ENCODE measurements around the gene ACSL4. TPM values are rescaled to one million over a fixed set of nuclear protein-coding genes. Genes with fewer than 3 reads are reported as not detected.

Gene ACSL4
- total and polyA plus RNA-seq, 7 experiments from 2014 or later = 6.6 to 43.9 (median 20.9) TPM

DNA sequence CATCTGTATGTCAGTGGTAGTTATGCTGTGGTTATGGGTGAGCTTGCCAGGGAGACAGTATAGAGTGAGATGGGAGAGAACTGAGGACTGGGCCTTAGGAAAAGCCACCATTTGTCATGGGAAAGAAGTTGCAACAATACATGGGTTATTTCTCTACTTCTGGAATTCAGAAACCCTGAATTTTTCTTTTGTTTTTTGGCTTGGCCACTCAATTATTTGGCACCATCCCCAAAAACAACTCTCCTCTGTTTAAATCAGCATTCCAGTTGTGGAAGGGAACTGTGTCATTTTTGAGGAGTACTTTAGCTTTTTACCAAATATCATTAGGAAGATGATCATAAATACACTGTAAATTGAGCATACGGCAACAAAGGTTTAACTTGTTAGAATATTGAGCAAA, 41.1 kb upstream of the ACSL4 start:
- Mint-ChIP-seq H3K36me3 (no peaks in the 10 kb centered on the region), H3K9me3 (peaks cover 0 to 14% (median 2%) of the 10 kb centered on the region in 11 donors), H3K4me3 (no peak overlapping the region), H3K27ac (no peak overlapping the region), H3K27me3 (no peaks in the 10 kb centered on the region), H3K4me1 (no peaks in the 10 kb centered on the region)
- intact Hi-C loops (cut with micrococcal nuclease) = no loop called here
- no peak overlapping the region for H3K27ac ChIP-seq (ENCODE audit: low read depth, low read length)
- CTCF ChIA-PET = no interaction called here
- no peak overlapping the region for H3K4me3 ChIP-seq (ENCODE audit: low read length)
- DNase-seq (no peak), ATAC-seq (no peak)
- H3K9me3 ChIP-seq (ENCODE audit: control insufficient read depth in 2 of 3, low read length in 3 of 3) = no peaks in the 10 kb centered on the region
- POLR2A ChIA-PET = no interaction called here
- H3K27me3 ChIP-seq (ENCODE audit: control insufficient read depth in 2 of 2, insufficient read depth in 2 of 2, low read length in 2 of 2) = no peaks in the 10 kb centered on the region
- H3K4me1 ChIP-seq (ENCODE audit: control insufficient read depth in 2 of 2, insufficient read depth in 2 of 2, low read length in 2 of 2) = no peaks in the 10 kb centered on the region
- H3K36me3 ChIP-seq (ENCODE audit: control insufficient read depth in 2 of 3, insufficient read depth in 3 of 3, low read length in 3 of 3) = no peaks in the 10 kb centered on the region

DNA sequence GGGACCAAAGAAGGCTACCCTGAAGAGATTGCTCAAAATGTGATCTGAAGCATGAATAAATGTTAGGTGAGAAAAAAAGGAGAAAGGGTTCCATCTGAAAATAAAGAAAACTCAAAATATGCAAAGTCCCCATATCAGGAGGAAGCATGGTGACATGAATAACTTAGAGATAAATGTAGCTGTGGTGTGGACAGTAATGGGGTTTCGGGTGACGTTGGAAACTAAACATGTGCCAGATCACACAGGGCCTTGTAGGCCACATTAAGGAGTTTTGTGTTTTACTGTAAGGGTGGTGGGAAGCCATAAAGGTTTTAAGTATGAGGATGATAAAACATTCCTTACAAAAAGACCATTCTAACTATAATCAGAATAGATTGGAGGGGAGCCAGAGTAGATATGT, 40.3 kb upstream of the ACSL4 start:
- Histone ChIP-seq H3K9me3 (ENCODE audit: control insufficient read depth in 2 of 3, low read length in 3 of 3) (no peaks in the 10 kb centered on the region), H3K27me3 (ENCODE audit: control insufficient read depth in 2 of 2, insufficient read depth in 2 of 2, low read length in 2 of 2) (no peaks in the 10 kb centered on the region), H3K27ac (ENCODE audit: low read depth, low read length) (no peak overlapping the region), H3K36me3 (ENCODE audit: control insufficient read depth in 2 of 3, insufficient read depth in 3 of 3, low read length in 3 of 3) (no peaks in the 10 kb centered on the region), H3K4me1 (ENCODE audit: control insufficient read depth in 2 of 2, insufficient read depth in 2 of 2, low read length in 2 of 2) (no peaks in the 10 kb centered on the region), H3K4me3 (ENCODE audit: low read length) (no peak overlapping the region)
- Mint-ChIP-seq H3K36me3 (no peaks in the 10 kb centered on the region), H3K9me3 (peaks cover 0 to 14% (median 2%) of the 10 kb centered on the region in 11 donors), H3K4me1 (no peaks in the 10 kb centered on the region), H3K27ac (no peak overlapping the region), H3K4me3 (no peak overlapping the region), H3K27me3 (no peaks in the 10 kb centered on the region)
- ChIA-PET POLR2A (interaction anchor here (0.6 kb wide), 1 partner anchor 8 kb away, joined by 3 read pairs; no protein-coding TSS in a partner anchor), CTCF (no interaction called here)
- DNase-seq (no peak), ATAC-seq (no peak)
- intact Hi-C loops (cut with micrococcal nuclease) = no loop called here

DNA sequence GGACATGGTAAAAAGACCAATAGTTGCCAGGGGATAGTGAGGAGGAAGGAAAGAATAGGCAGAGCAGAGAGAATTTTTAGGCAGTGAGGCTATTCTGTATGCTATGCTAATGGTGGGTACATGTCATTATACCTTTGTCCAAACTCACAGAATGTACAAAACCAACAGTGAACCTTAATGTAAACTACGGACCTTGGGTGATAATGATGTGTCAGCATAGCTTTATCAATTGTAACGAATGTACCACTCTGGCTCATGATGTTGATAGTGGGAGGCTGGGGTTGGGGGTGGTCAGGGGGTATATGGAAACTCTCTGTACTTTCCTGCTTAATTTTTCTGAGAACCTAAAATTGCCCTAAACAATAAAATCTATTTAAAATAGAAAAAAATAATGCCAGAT, 37.7 kb upstream of the ACSL4 start:
- CTCF ChIA-PET = no interaction called here

DNA sequence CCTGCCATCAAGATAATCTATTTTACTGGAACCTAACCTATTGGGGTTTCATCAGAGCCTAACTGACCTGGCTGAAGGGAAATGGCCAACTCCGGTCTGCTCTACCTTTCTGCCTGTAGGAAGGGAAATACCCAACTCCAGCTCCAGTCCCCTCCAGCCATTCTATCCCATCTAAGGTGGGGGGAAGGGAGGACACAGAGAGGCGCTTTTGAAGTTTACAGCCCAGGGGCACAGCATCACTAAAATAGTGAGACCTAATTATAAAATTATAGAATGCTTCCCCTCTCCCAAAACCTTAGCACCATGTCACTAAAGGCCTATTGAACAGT, 27.8 kb upstream of the ACSL4 start:
- Histone ChIP-seq H3K4me1 (ENCODE audit: control insufficient read depth in 2 of 2, insufficient read depth in 2 of 2, low read length in 2 of 2) (no peaks in the 10 kb centered on the region), H3K27me3 (ENCODE audit: control insufficient read depth in 2 of 2, insufficient read depth in 2 of 2, low read length in 2 of 2) (no peaks in the 10 kb centered on the region), H3K4me3 (ENCODE audit: low read length) (no peak overlapping the region), H3K36me3 (ENCODE audit: control insufficient read depth in 2 of 3, insufficient read depth in 3 of 3, low read length in 3 of 3) (no peaks in the 10 kb centered on the region), H3K9me3 (ENCODE audit: control insufficient read depth in 2 of 3, low read length in 3 of 3) (no peaks in the 10 kb centered on the region), H3K27ac (ENCODE audit: low read depth, low read length) (no peak overlapping the region)
- Mint-ChIP-seq H3K4me3 (no peak overlapping the region), H3K27ac (no peak overlapping the region), H3K36me3 (no peaks in the 10 kb centered on the region), H3K27me3 (peaks cover 0 to 29% (median 7%) of the 10 kb centered on the region in 5 donors), H3K9me3 (peaks cover 0 to 2% (median 0%) of the 10 kb centered on the region in 11 donors), H3K4me1 (peaks cover 0 to 14% (median 7%) of the 10 kb centered on the region in 7 donors)
- intact Hi-C loops (cut with micrococcal nuclease) = no loop called here
- ChIA-PET POLR2A (no interaction called here), CTCF (no interaction called here)
- no peak for DNase-seq
- no peak for ATAC-seq

More for the DNA sequence above, 37.7 kb upstream of the ACSL4 start:
- ATAC-seq (no peak), DNase-seq (no peak)
- Histone ChIP-seq H3K4me3 (ENCODE audit: low read length) (no peak overlapping the region), H3K36me3 (ENCODE audit: control insufficient read depth in 2 of 3, insufficient read depth in 3 of 3, low read length in 3 of 3) (no peaks in the 10 kb centered on the region), H3K9me3 (ENCODE audit: control insufficient read depth in 2 of 3, low read length in 3 of 3) (no peaks in the 10 kb centered on the region), H3K4me1 (ENCODE audit: control insufficient read depth in 2 of 2, insufficient read depth in 2 of 2, low read length in 2 of 2) (no peaks in the 10 kb centered on the region), H3K27me3 (ENCODE audit: control insufficient read depth in 2 of 2, insufficient read depth in 2 of 2, low read length in 2 of 2) (no peaks in the 10 kb centered on the region), H3K27ac (ENCODE audit: low read depth, low read length) (no peak overlapping the region)
- Mint-ChIP-seq H3K4me1 (no peaks in the 10 kb centered on the region), H3K9me3 (peaks cover 0 to 20% (median 5%) of the 10 kb centered on the region in 11 donors), H3K36me3 (no peaks in the 10 kb centered on the region), H3K4me3 (no peak overlapping the region), H3K27me3 (peaks cover 0 to 6% (median 0%) of the 10 kb centered on the region in 5 donors), H3K27ac (no peak overlapping the region)
- POLR2A ChIA-PET = no interaction called here
- intact Hi-C loops (cut with micrococcal nuclease) = no loop called here

DNA sequence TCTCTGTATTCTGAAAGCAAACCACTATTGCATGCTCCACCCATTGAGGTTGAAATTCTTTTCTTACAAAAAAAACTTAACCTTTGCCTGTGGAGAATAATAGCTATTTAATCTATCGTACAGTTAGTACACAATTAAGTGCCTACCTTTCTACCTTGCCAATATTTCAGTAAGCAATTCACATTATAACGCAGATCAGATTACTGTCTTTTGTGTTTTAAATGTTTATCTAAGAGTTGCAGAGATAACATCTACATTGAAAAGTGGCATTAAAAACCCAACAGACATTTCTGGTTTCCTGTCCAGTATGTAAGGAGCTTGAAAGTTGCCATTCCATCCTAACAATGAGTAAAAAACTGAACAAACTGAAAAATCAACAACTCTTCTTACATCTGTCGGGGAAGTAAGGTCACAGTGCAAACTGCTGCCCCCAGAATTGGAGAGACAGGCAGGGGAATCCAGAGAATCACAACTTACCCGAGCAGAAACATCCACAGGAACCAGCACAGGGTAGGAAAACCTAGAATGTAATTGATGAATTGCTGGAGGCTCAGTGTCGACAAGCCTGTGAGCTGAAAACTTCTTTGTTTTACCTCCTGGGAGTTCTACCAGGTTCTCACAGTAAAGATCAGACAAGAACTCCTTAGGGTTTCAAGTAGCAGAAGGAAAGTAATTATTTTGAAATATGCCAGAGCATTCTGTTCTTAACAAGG, 27.3 kb upstream of the ACSL4 start:
- peaks cover 0 to 6% (median 2%) of the 10 kb centered on the region in 11 donors for H3K9me3 Mint-ChIP-seq
- ChIA-PET POLR2A (no interaction called here), CTCF (no interaction called here)
- no peaks in the 10 kb centered on the region for H3K36me3 Mint-ChIP-seq
- H3K9me3 ChIP-seq (ENCODE audit: control insufficient read depth in 2 of 3, low read length in 3 of 3) = no peaks in the 10 kb centered on the region
- intact Hi-C loops (cut with micrococcal nuclease) = no loop called here
- H3K4me3 ChIP-seq (ENCODE audit: low read length) = no peak overlapping the region
- no peak for ATAC-seq
- H3K27ac ChIP-seq (ENCODE audit: low read depth, low read length) = no peak overlapping the region
- H3K27me3 ChIP-seq (ENCODE audit: control insufficient read depth in 2 of 2, insufficient read depth in 2 of 2, low read length in 2 of 2) = no peaks in the 10 kb centered on the region
- no peaks in the 10 kb centered on the region for H3K36me3 ChIP-seq (ENCODE audit: control insufficient read depth in 2 of 3, insufficient read depth in 3 of 3, low read length in 3 of 3)
- H3K4me1 Mint-ChIP-seq = peaks cover 0 to 14% (median 7%) of the 10 kb centered on the region in 7 donors
- H3K27me3 Mint-ChIP-seq = peaks cover 0 to 25% (median 7%) of the 10 kb centered on the region in 5 donors
- peak overlapping the region in 2 of 9 donors; percentile 7 to 66 for H3K27ac Mint-ChIP-seq
- H3K4me3 Mint-ChIP-seq = peak overlapping the region in 1 of 10 donors; percentile 40
- no peak for DNase-seq
- no peaks in the 10 kb centered on the region for H3K4me1 ChIP-seq (ENCODE audit: control insufficient read depth in 2 of 2, insufficient read depth in 2 of 2, low read length in 2 of 2)

DNA sequence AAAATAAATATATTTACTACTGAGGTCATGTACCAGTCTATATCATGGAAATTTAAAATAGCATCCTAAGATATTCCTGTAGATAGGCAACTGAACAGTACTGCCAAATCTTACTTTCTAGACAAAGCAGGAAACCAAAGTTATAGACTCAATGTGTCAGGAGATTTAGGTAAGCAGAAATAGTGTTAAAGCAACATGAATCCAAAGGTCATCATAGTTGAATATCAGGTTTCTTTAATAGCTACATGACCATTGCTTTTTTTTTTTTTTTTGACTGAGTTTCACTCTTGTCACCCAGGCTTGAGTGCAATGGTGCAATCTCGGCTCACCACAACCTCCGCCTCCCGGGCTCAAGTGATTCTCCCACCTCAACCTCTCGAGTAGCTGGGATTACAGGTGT, 20.2 kb upstream of the ACSL4 start:
- Histone ChIP-seq H3K27me3 (ENCODE audit: control insufficient read depth in 2 of 2, insufficient read depth in 2 of 2, low read length in 2 of 2) (no peaks in the 10 kb centered on the region), H3K4me3 (ENCODE audit: low read length) (no peak overlapping the region), H3K9me3 (ENCODE audit: control insufficient read depth in 2 of 3, low read length in 3 of 3) (no peaks in the 10 kb centered on the region), H3K4me1 (ENCODE audit: control insufficient read depth in 2 of 2, insufficient read depth in 2 of 2, low read length in 2 of 2) (no peaks in the 10 kb centered on the region), H3K27ac (ENCODE audit: low read depth, low read length) (no peak overlapping the region), H3K36me3 (ENCODE audit: control insufficient read depth in 2 of 3, insufficient read depth in 3 of 3, low read length in 3 of 3) (no peaks in the 10 kb centered on the region)
- H3K9me3 Mint-ChIP-seq = peaks cover 0 to 13% (median 6%) of the 10 kb centered on the region in 11 donors
- H3K4me3 Mint-ChIP-seq = no peak overlapping the region
- no peak for DNase-seq
- no peak overlapping the region for H3K27ac Mint-ChIP-seq
- CTCF ChIA-PET = no interaction called here
- peaks cover 0 to 4% (median 0%) of the 10 kb centered on the region in 5 donors for H3K36me3 Mint-ChIP-seq
- ATAC-seq = no peak
- no peaks in the 10 kb centered on the region for H3K4me1 Mint-ChIP-seq
- intact Hi-C loops (cut with micrococcal nuclease) = no loop called here
- POLR2A ChIA-PET = no interaction called here
- peaks cover 0 to 5% (median 0%) of the 10 kb centered on the region in 5 donors for H3K27me3 Mint-ChIP-seq

DNA sequence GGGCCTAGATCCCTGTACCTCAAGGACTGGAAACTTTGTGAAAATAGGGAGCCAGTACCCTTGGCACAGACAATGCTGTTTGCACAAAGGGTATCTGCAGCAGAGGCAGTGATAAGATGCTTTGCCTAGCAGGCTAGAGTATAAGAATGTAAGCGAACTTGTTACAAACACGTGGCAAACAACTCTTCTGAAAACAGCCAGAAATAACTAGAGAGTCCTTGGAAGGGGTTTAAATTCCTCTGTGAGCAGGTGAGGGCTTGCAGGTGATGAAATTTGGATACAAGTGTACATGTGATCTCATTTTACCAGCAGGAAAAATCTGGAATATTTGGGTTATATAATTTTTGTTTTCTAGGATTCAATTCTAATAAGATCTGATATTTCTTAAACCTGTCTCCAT, 18.6 kb upstream of the ACSL4 start:
- Histone ChIP-seq H3K27me3 (ENCODE audit: control insufficient read depth in 2 of 2, insufficient read depth in 2 of 2, low read length in 2 of 2) (no peaks in the 10 kb centered on the region), H3K4me3 (ENCODE audit: low read length) (no peak overlapping the region), H3K9me3 (ENCODE audit: control insufficient read depth in 2 of 3, low read length in 3 of 3) (no peaks in the 10 kb centered on the region), H3K4me1 (ENCODE audit: control insufficient read depth in 2 of 2, insufficient read depth in 2 of 2, low read length in 2 of 2) (no peaks in the 10 kb centered on the region), H3K36me3 (ENCODE audit: control insufficient read depth in 2 of 3, insufficient read depth in 3 of 3, low read length in 3 of 3) (no peaks in the 10 kb centered on the region), H3K27ac (ENCODE audit: low read depth, low read length) (no peak overlapping the region)
- no peak for DNase-seq
- no peak for ATAC-seq
- Mint-ChIP-seq H3K27me3 (no peaks in the 10 kb centered on the region), H3K4me1 (no peaks in the 10 kb centered on the region), H3K4me3 (no peak overlapping the region), H3K36me3 (peaks cover 0 to 4% (median 0%) of the 10 kb centered on the region in 5 donors), H3K9me3 (peaks cover 0 to 13% (median 6%) of the 10 kb centered on the region in 11 donors), H3K27ac (no peak overlapping the region)
- POLR2A ChIA-PET = no interaction called here
- intact Hi-C loops (cut with micrococcal nuclease) = no loop called here
- CTCF ChIA-PET = no interaction called here
